GM23248 (cell line): ENCODE measurements around the gene ASB2. TPM values are rescaled to one million over a fixed set of nuclear protein-coding genes. Genes with fewer than 3 reads are reported as not detected.
A peak's percentile ranks its signal among the peaks of the same experiment; 100 is the strongest.

Source experiments
- DNase-seq: peaks from one replicate; pipeline ENCODE4 v3.0.0-alpha.2; 2015
- H2AFZ ChIP-seq: fragments of 200-600 bp; sonication (generic); 2 replicates; pipeline ENCODE4 v1.6.1; 2016; ENCODE audit warnings: antibody characterized with exemption
- H3F3A ChIP-seq: fragments of 200-600 bp; sonication (generic); 2 replicates; pipeline ENCODE4 v1.6.1; 2016; ENCODE audit warnings: mild to moderate bottlenecking, antibody characterized with exemption, mixed run types; ENCODE audit not compliant: insufficient read depth
- H3K27ac ChIP-seq: fragments of 200-600 bp; sonication (generic); 2 replicates; pipeline ENCODE4 v1.5.1; 2016; ENCODE audit warnings: mild to moderate bottlenecking
- H3K27me3 ChIP-seq: fragments of 200-600 bp; sonication (generic); replicated peaks from 2 replicates; pipeline ENCODE4 v1.6.1; 2016; ENCODE audit warnings: mild to moderate bottlenecking; ENCODE audit not compliant: insufficient read depth
- H3K36me3 ChIP-seq: fragments of 200-600 bp; sonication (generic); 2 replicates; pipeline ENCODE4 v1.6.1; 2016; ENCODE audit warnings: low read depth, mild to moderate bottlenecking
- H3K4me1 ChIP-seq: fragments of 200-600 bp; sonication (generic); 2 replicates; pipeline ENCODE4 v1.6.1; 2016; ENCODE audit warnings: mild to moderate bottlenecking; ENCODE audit not compliant: insufficient read depth
- H3K4me2 ChIP-seq: fragments of 200-600 bp; sonication (generic); one replicate; pipeline ENCODE4 v1.6.1; 2016; ENCODE audit warnings: mild to moderate bottlenecking; ENCODE audit not compliant: unreplicated experiment
- H3K4me3 ChIP-seq: fragments of 200-600 bp; sonication (generic); 2 replicates; pipeline ENCODE4 v1.5.1; 2016; ENCODE audit warnings: mild to moderate bottlenecking
- H3K79me2 ChIP-seq: fragments of 200-600 bp; sonication (generic); 2 replicates; pipeline ENCODE4 v1.6.1; 2016; ENCODE audit warnings: mild to moderate bottlenecking; ENCODE audit not compliant: insufficient read depth
- H3K9ac ChIP-seq: fragments of 200-600 bp; sonication (generic); 2 replicates; pipeline ENCODE4 v1.6.1; 2016; ENCODE audit warnings: mild to moderate bottlenecking
- H3K9me2 ChIP-seq: fragments of 200-600 bp; sonication (generic); 2 replicates; pipeline ENCODE4 v1.6.1; 2016; ENCODE audit warnings: mixed run types, mild to moderate bottlenecking, moderate library complexity; ENCODE audit not compliant: insufficient read depth
- H3K9me3 ChIP-seq: fragments of 200-600 bp; sonication (generic); one replicate; pipeline ENCODE4 v1.6.1; 2017; ENCODE audit warnings: low read depth
- H4K20me1 ChIP-seq: fragments of 200-600 bp; sonication (generic); 2 replicates; pipeline ENCODE4 v1.6.0; 2016; ENCODE audit not compliant: insufficient read depth
- EZH2 ChIP-seq: fragments of 200-600 bp; sonication (generic); IDR thresholded peaks from 2 replicates; pipeline ENCODE4 v1.6.1; 2018; ENCODE audit warnings: antibody characterized with exemption, mild to moderate bottlenecking; ENCODE audit not compliant: insufficient read depth, poor library complexity, severe bottlenecking
- EZH2phosphoT487 ChIP-seq: fragments of 200-600 bp; sonication (generic); IDR thresholded peaks from 2 replicates; pipeline ENCODE4 v1.6.1; 2018; ENCODE audit warnings: antibody characterized with exemption, moderate library complexity, mild to moderate bottlenecking, low read depth; ENCODE audit not compliant: insufficient read depth
- WGBS, 2 experiments: methylation state at CpG; one replicate each; pipeline ENCODE4 v1.1.6; 2015 to 2017; ENCODE audit warnings: low lambda C conversion rate in 2 of 2, low coverage in 1 of 2; ENCODE audit errors: missing lambda C conversion rate in 2 of 2; 5-methylcytosine and 5-hydroxymethylcytosine counted together
- in situ Hi-C: fragments of 300-500 bp; cut with MboI; formaldehyde crosslinking; loops from 2 replicates; pipeline ENCODE4 v1.15.0; 2020
- polyA plus RNA-seq: library from polyadenylated mRNA; unstranded; fragments of >200 nt; fragmentation: Nextera tagmentation; extraction: Ambion mirVana; gene quantifications from 2 replicates; pipeline ENCODE4 v1.2.1, GENCODE V29; 2016
- total RNA-seq: library from RNA; depleted of rRNA; stranded (reverse); fragments of >200 nt; shearing (Covaris generic); gene quantifications from 2 replicates; pipeline ENCODE4 v1.2.3, GENCODE V29; 2014

The ASB2 gene
- total and polyA plus RNA-seq, 2 experiments from 2014 or later, result 0.06 TPM; not detected in 1

- WGBS, 2 experiments, result 96 to 98% methylated on average over 8 of the region's 8 CpGs
- H3K9ac ChIP-seq, result no peak overlapping the region
- no peak overlapping the region for H3K4me2 ChIP-seq
- in situ Hi-C loops, result no loop called here
- H3K9me2 ChIP-seq, result no peaks in the 10 kb centered on the region
- H3K27me3 ChIP-seq, result no peaks in the 10 kb centered on the region
- peaks cover 34% of the 10 kb centered on the region for H3F3A ChIP-seq
- no peak overlapping the region for H2AFZ ChIP-seq
- H3K27ac ChIP-seq, result no peak overlapping the region
- no peak overlapping the region for H3K4me3 ChIP-seq
- H3K9me3 ChIP-seq, result no peaks in the 10 kb centered on the region
- DNase-seq, result no peak
- H3K79me2 ChIP-seq, result no peaks in the 10 kb centered on the region
- peaks cover 23% of the 10 kb centered on the region for H3K4me1 ChIP-seq
- no peak for TF ChIP-seq EZH2phosphoT487
- no peaks in the 10 kb centered on the region for H4K20me1 ChIP-seq
- H3K36me3 ChIP-seq, result no peaks in the 10 kb centered on the region
These were observed 14.8 kb downstream of the ASB2 start for GRCh38 chr14:93961620-93962019.

GRCh38 chr14:93960774-93961438, 15.5 kb downstream of the ASB2 start:
- Histone ChIP-seq H3K27ac (no peak overlapping the region), H3F3A (peaks cover 27% of the 10 kb centered on the region), H3K9me3 (no peaks in the 10 kb centered on the region), H3K9me2 (no peaks in the 10 kb centered on the region), H3K4me2 (no peak overlapping the region), H3K79me2 (no peaks in the 10 kb centered on the region), H3K27me3 (no peaks in the 10 kb centered on the region), H3K9ac (no peak overlapping the region), H2AFZ (no peak overlapping the region), H4K20me1 (no peaks in the 10 kb centered on the region), H3K4me3 (no peak overlapping the region), H3K4me1 (peaks cover 18% of the 10 kb centered on the region), H3K36me3 (no peaks in the 10 kb centered on the region)
- in situ Hi-C loops, result no loop called here
- no peak for TF ChIP-seq EZH2
- TF ChIP-seq EZH2phosphoT487, result no peak
- DNase-seq, result no peak
- WGBS, 2 experiments, result 98% methylated on average over 3 of the region's 3 CpGs

GRCh38 chr14:93960108-93960475, 16.3 kb downstream of the ASB2 start:
- H2AFZ ChIP-seq, result no peak overlapping the region
- peak; percentile 30 for DNase-seq
- in situ Hi-C loops, result no loop called here

GRCh38 chr14:93959239-93960107, 16.9 kb downstream of the ASB2 start:
- Histone ChIP-seq H3K4me2 (no peak overlapping the region), H3K79me2 (no peaks in the 10 kb centered on the region), H3K9ac (no peak overlapping the region), H4K20me1 (no peaks in the 10 kb centered on the region), H3K36me3 (no peaks in the 10 kb centered on the region), H3K9me3 (no peaks in the 10 kb centered on the region), H3F3A (peaks cover 13% of the 10 kb centered on the region), H3K9me2 (no peaks in the 10 kb centered on the region), H3K4me3 (no peak overlapping the region), H2AFZ (no peak overlapping the region), H3K27ac (peak overlapping the region; percentile 34), H3K27me3 (0 out of 2 replicates have a peak, but pooled peaks cover 6% of the 10 kb centered on the region), H3K4me1 (peaks cover 13% of the 10 kb centered on the region; the same call in 1 of the 2 replicates)
- DNase-seq, result peak; percentile 95
- TF ChIP-seq EZH2 (no peak), EZH2phosphoT487 (no peak)
- in situ Hi-C loops, result no loop called here
- 49 to 51% methylated on average over 22 to 23 of the region's 23 CpGs for WGBS, 2 experiments

More at GRCh38 chr14:93960108-93960475, 16.3 kb downstream of the ASB2 start:
- H3K27me3 ChIP-seq, result no peaks in the 10 kb centered on the region
- no peak overlapping the region for H3K4me3 ChIP-seq
- H3K27ac ChIP-seq, result 0 out of 2 replicates have a peak overlapping the region, but pooled peaks have one; percentile 34
- no peaks in the 10 kb centered on the region for H3K79me2 ChIP-seq
- TF ChIP-seq EZH2phosphoT487 (no peak), EZH2 (no peak)
- no peaks in the 10 kb centered on the region for H3K9me2 ChIP-seq
- H3K9ac ChIP-seq, result no peak overlapping the region
- H3K36me3 ChIP-seq, result no peaks in the 10 kb centered on the region
- peaks cover 18% of the 10 kb centered on the region for H3F3A ChIP-seq
- H3K4me2 ChIP-seq, result no peak overlapping the region
- H3K4me1 ChIP-seq, result peaks cover 13% of the 10 kb centered on the region; the same call in 1 of the 2 replicates
- H3K9me3 ChIP-seq, result no peaks in the 10 kb centered on the region
- H4K20me1 ChIP-seq, result no peaks in the 10 kb centered on the region
